Measurements from ENCODE around the gene ZSWIM3. TPM values are rescaled to one million over a fixed set of nuclear protein-coding genes. Genes with fewer than 3 reads are reported as not detected.

Gene ZSWIM3
- total and polyA plus RNA-seq, 2 of the 13 experiments (the other 11 are each of a cell fraction or from before 2014, with no cell fraction given), result 5.2 to 5.8 TPM

GRCh38 chr20:45872626-45873025 lies 15.2 kb downstream of the ZSWIM3 start (continued):
- no peak for TF ChIP-seq ZMAT3 (CRISPR knock-in tag; conservative IDR thresholded peaks at IDR 0.05)

- Histone ChIP-seq H3K9ac (ENCODE audit: insufficient read depth, low read depth, low read length) (no peak overlapping the region), H3K27me3 (ENCODE audit: control insufficient read depth in 1 of 2, insufficient read depth in 2 of 2, low read length in 2 of 2) (no peaks in the 10 kb centered on the region), H3K4me1 (ENCODE audit: insufficient read depth, low read length) (peaks cover 23% of the 10 kb centered on the region), H2AFZ (ENCODE audit: low read length) (no peak overlapping the region), H3K4me3 (replicated peaks in 1 of 3; ENCODE audit: insufficient read depth in 1 of 3, low read depth in 2 of 3, low read length in 3 of 3) (no peak overlapping the region), H3K36me3 (replicated peaks in 1 of 2; ENCODE audit: control insufficient read depth in 1 of 2, insufficient read depth in 2 of 2, low read length in 2 of 2) (peaks cover 5 to 17% of the 10 kb centered on the region in 2 experiments; a peak in 3 of 5 replicates), H3K9me3 (ENCODE audit: low read length) (no peaks in the 10 kb centered on the region), H4K20me1 (ENCODE audit: insufficient read depth, low read length) (no peaks in the 10 kb centered on the region), H3K27ac (ENCODE audit: extremely low read length, insufficient read depth, low read length) (no peak overlapping the region), H3K79me2 (ENCODE audit: insufficient read depth, low read length) (no peaks in the 10 kb centered on the region), H3K4me2 (ENCODE audit: low read depth, low read length) (no peak overlapping the region)
- no peak for ATAC-seq
- 72% methylated on average over 1 of the region's 1 CpG for WGBS (ENCODE audit: low lambda C conversion rate)
- BruUV-seq (replicated peaks), result no TSS peak
- intact Hi-C loops (cut with micrococcal nuclease; ENCODE audit: unreplicated experiment), result no loop called here
- ChIA-PET POLR2A (interaction anchor here (0.6 to 2.7 kb wide), 4 partner anchors 7 to 62 kb away, joined by 4 to 14 read pairs (median 8); partner anchors contain the start of genes NEURL2 and ZSWIM1), CTCF (ENCODE audit: low intra/inter-chr PET ratio, low total read pairs) (no interaction called here)
- no peak for FAIRE-seq
- no peak for DNase-seq (ENCODE audit: low spot score)
- in situ Hi-C loops (cut with HindIII; ENCODE audit: extremely low pct_ligation_motif_present, low pct_unique_long_range_greater_than_20kb), result no loop called here
- no peak for TF ChIP-seq ZNF713 (CRISPR knock-in tag; IDR thresholded peaks at IDR 0.05)
- no peak for TF ChIP-seq ZNF564 (CRISPR knock-in tag; IDR thresholded peaks at IDR 0.05)
- TF ChIP-seq ZNF644 (CRISPR knock-in tag; IDR thresholded peaks at IDR 0.05; ENCODE audit: low read depth), result no peak
- no peak for TF ChIP-seq ZHX2 (IDR thresholded peaks at IDR 0.05; ENCODE audit: low read depth)
- no peak for TF ChIP-seq ZHX2 (CRISPR knock-in tag; IDR thresholded peaks at IDR 0.05; ENCODE audit: borderline replicate concordance)
- no peak for TF ChIP-seq ATF1 (CRISPR knock-in tag; IDR thresholded peaks at IDR 0.05)
- TF ChIP-seq ZNF773 (CRISPR knock-in tag; IDR thresholded peaks at IDR 0.05; ENCODE audit: borderline replicate concordance), result no peak
- no peak for TF ChIP-seq NCOA2 (CRISPR knock-in tag; IDR thresholded peaks at IDR 0.05)
- TF ChIP-seq PPARG (CRISPR knock-in tag; conservative IDR thresholded peaks at IDR 0.05), result no peak
- no peak for TF ChIP-seq CENPT (CRISPR knock-in tag; IDR thresholded peaks at IDR 0.05; ENCODE audit: low read depth)
- TF ChIP-seq ZBTB38 (CRISPR knock-in tag; IDR thresholded peaks at IDR 0.05), result no peak
Observed at GRCh38 chr20:45873409-45874103, 16.1 kb downstream of the ZSWIM3 start.

Data from HepG2 (cell line).